Limb (tissue), 2 donors: ENCODE measurements around the gene FBXL17.

Experiments
- DNase-seq, 2 donors: peaks; one replicate each; pipeline ENCODE4 v3.0.0-alpha.2; 2016; ENCODE audit errors: extremely low spot score in 2 of 2

Gene FBXL17

DNA sequence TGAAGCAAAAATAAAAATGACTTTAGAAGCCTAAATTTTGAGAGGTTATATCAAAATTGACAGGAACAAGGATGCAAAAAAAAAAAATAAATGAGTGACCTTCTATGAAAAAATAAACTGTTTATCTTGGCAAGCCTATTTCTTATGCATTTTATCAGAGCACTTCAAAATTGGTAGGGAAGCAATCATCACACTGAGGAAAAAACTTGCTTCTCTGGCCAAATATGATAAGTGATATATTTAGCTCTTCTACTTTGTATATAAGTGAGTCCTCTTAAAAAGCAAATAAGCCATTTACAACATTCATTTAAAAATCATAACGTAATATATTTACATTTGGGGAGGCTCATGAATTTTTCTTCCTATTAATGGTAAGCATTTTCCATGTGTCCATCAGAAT, 287.1 kb downstream of the FBXL17 start:
- no peak for DNase-seq

- no peak for DNase-seq
Observed at GRCh38 chr5:108093186-108093585, 288.7 kb downstream of the FBXL17 start.

GRCh38 chr5:108090946-108091345, 291.0 kb downstream of the FBXL17 start:
- DNase-seq: no peak

DNA sequence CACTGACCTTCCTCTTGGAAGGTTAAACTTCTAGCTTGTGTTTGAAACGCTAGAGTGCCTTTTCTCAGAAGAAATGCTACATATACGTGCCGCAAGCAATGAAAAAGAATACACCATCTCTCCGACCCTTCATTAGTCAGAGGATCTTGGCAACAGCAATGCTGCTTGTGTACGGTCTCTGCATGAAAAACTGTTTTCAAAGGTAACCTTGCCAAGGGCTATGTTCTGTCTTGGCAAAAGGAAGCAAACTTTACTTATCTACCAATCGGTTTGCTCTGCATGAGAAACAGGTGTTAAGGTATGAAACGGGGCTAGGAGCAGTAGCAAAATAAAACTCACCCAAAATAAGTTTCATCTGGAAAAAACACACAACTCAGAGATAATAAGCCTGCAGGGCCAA, 297.8 kb downstream of the FBXL17 start:
- DNase-seq: no peak

DNA sequence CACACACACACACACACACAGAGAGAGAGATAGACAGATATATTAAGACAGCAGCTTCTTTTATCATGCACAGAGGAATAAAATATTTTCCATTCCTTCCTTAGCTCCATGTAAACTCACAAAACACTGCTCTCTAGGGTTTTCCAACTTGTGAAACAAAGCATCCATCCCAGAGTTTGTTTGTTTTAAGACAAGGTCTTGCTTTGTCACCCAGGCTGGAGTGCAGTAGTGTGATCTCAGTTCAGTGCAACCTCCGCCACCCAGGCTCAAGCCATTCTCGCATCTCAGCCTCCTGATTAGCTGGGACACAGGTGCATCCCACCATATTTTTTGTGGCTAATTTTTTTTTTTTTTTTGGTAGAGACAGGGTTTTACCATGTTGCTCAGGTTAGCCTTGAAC, 298.7 kb downstream of the FBXL17 start:
- no peak for DNase-seq

GRCh38 chr5:108081707-108082106, 300.2 kb downstream of the FBXL17 start:
- DNase-seq: no peak

GRCh38 chr5:108079753-108080152, 302.1 kb downstream of the FBXL17 start:
- no peak for DNase-seq

DNA sequence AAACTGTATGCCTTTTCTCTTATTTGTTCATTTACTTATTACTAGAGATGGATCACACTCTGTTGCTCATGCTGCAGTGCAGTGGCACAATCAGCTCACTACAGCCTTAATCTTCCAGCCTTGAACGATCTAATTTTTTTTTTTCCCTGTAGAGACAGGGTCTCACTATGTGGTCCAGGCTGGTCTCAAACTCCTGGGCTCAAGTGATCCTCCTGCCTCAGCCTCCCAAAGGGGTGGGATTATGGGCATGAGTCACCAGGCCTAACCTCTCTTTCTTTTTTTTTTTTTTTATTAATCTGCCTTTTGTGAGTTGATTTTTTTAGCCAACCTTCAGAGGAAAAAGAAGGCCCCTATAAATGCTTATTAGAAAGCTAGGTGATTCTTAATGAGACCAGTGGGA, 303.0 kb downstream of the FBXL17 start:
- DNase-seq: no peak

- DNase-seq: no peak
Observed at GRCh38 chr5:108078345-108078744, 303.6 kb downstream of the FBXL17 start.

DNA sequence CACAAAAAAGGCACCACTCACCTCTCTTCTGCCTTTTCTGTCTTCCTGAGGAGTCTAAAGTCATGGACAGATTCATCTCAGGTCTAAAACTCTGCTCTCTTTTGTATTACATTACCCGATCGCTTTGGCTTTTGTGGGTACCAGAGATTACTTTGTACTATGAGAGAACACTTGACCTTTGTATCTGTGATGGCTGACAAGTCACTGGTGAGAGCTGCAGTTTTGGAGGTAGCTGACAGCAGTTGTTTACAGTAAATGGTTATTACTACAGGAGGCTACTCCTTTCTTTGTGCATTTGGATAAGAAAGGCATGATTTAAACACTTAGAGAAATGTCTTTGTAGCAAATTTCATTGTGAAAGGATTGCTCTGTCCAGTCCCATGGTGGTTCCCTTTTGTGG, 307.3 kb downstream of the FBXL17 start:
- DNase-seq: no peak

DNA sequence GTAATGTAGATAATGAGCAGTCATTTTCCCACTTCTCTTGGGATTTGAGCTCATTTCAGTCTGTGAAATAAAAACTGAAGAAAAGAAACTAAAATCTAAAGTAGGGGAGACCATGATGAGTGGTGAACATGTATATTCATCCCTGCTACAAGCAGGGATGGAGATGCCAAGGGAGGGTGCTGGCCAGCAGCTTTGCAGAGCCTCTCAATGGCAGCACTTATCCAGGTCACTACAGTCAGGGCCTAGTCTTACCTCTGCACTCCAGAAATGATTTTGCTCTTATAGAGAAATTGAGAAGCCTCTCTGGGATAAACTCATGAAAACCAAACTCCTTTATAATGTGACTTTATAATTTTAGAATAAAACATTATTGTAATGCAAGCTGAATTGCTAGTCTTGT, 317.6 kb downstream of the FBXL17 start:
- DNase-seq: no peak

GRCh38 chr5:108061941-108062340, 320.0 kb downstream of the FBXL17 start:
- no peak for DNase-seq

DNA sequence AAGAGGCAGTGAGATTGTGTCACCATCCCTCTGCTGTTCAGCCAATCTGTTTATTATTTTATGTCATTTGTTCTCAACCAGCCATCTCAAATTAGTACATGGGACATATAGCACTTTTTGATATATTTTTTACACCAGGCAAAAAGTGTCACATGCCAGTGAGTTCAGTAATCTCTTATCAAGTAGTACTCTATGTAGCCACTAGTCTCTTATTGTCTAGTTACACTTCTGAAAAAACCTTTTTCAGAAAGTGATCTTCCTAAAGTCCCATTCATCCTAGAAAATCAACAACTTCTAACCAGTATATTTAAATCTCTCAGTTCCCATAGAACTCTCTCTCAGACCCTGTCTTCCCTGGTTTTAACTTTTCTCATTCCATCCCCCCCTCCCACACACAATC, 321.6 kb downstream of the FBXL17 start:
- DNase-seq: no peak

DNA sequence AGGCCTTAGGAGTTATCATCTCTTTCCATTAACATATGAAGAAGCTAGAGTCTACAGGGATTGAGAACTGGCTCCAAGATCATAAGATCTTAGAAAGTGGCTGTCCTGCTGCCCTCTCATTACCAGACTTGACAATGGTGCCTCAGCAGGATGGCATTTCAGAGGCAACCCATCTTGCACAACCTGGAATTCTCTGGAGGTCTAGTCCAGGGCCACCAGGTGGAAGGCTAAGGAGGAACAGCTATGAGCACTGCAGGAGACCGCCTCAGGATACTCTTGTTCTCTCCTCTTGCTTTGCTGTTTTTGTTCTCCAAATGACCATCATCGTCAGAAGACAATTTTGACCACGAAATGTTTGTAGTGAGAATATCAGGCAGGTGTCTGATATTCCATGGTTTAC, 322.6 kb downstream of the FBXL17 start:
- no peak for DNase-seq

DNA sequence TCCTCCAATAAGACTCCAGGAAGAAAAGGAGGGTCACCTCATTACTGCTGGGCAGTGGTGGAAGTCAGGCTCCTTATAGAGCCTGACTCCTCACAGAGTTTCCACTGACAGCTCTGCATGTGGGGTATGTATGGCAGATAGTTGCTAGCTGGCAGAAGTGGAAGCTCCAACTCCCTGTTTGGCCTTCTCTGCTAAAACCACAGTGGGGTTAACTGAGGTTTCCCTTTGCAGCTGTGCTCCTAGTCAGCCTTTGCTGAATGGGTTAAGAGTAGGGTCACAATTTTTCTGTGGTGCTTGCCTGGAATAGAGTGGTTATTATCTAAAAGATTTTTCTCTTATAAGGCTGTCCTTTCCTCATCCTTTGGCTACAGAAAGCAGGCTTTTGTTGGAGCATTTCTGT, 327.5 kb downstream of the FBXL17 start:
- no peak for DNase-seq

DNA sequence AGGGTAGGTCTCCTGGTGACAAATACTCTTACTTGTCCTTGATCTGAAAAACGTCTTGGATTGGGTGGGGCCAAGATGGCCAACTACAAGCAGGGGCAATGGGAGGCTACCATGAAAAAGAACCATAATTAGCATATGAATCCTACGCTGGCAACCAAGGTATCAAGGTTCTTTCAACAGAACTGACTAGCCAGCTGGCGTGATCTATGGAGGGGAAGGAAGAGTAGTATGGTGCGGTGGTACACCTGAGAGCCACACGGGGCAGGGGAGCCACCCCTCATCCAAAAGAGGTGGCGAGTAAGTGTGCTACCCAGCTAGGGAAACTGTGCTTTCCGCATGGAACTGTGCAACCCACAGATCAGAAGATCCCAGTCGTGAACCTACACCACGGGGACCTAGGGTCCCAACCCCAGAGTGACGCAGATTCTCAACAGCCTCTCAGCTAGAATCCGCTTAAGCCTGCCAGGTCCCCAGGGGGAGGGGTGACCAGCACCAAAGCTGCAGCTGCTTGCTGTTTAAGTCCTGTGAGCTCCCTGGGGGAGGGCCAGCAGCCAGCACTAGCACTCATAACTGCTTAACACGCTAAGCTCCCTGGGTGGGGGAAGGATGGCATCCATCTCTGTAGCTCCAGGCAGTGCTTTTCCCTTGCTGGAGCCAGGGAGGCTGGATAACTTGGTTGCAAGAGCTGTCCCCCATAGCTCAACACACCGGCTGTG, 334.8 kb downstream of the FBXL17 start:
- DNase-seq: no peak

DNA sequence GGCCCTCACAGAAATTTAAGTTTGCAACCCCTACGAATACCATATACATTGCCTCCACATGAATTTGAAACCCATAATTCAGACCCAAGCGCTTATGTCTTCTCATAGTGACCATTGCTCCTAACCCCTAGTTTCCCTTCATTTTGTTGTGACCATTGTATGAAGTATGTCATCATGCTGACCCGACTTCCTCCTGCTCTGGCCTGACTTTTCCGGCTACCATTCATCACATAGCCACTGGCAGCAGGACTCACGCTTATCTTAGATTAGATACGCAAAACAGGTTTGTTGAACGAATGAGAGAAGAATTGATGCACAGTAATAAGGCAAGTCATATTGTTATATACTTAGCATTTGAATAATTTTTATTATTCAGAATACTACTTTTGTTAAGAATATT, 345.4 kb downstream of the FBXL17 start:
- DNase-seq: no peak

- DNase-seq: no peak
Observed at GRCh38 chr5:108028883-108029282, 353.0 kb downstream of the FBXL17 start.

GRCh38 chr5:108028412-108028811, 353.5 kb downstream of the FBXL17 start:
- DNase-seq: no peak

DNA sequence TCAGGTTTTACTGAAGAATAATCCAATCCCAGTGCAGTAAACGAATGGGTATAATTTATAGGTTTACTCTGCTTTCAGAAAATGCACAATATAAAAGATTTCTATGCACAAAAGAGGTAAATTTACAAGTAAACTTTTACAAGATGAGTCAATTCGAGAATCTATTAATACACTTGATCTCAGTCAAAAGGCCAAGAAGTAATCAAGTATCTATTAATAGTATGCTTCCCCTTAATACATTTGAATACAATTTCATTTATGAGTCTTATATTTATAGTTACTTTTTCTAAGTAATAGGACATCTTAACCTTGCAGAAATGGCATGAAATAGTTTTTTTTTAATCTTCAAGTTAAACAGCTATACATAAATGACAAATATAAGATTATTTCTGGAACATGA, 355.9 kb downstream of the FBXL17 start:
- no peak for DNase-seq

GRCh38 chr5:108024986-108025385, 356.9 kb downstream of the FBXL17 start:
- no peak for DNase-seq

DNA sequence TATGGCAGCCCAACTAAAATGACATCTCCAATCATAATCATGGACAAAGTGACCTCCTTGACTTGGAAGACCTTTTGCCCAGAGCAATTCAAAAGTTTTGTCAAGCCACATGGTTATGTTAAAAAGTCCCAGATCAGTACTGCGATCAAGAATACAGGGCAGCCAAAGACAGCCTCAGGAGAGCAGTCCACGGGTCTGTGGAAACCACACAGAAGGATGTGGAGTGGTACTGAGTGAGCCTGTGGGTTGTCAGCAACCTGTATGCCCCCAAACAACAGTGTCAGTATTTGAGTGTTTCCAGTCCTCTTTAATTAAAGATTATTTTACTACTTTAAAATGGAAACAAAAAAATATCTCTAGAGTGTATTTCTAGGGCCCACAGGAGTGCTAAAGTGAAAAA, 365.8 kb downstream of the FBXL17 start:
- DNase-seq: no peak

DNA sequence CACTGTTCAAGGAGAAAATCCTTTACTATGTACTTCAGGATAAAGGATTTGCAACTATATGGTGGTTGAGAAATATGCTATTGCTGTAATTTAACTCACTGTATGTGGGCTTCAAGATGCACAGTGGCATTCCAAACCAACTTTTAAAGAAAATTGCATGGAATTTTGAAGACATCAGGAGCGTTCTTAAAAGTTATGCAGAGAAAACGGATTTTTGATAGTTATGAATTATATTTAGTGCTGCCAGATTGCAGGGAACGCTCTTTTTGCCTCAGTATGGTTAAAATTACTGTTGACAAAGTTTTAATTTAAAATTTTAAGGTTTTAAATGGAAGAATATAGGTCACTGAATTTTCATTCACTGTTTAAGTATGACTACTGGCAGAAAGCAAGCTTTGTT, 375.1 kb downstream of the FBXL17 start:
- no peak for DNase-seq

- no peak for DNase-seq
Observed at GRCh38 chr5:108003178-108003577, 378.7 kb downstream of the FBXL17 start.
